GM12878 (cell line): ENCODE data around the gene PROSER3. TPM values are rescaled to one million over a fixed set of nuclear protein-coding genes. Genes with fewer than 3 reads are reported as not detected.

Source experiments
- ATAC-seq: fragments of 200-7000 bp; cut with Tn5 transposase; 3 replicates; pipeline ENCODE4 v1.9.1; 2020; ENCODE audit warnings: mild to moderate bottlenecking, moderate library complexity
- BruUV-seq: library from RNA; stranded (reverse); fragments of 400-500 nt; replicated peaks from 2 replicates; lab custom pipeline; 2021; lab: Mats Ljungman, UMichigan
- CTCF ChIA-PET: fragments of 300-600 bp; sonication (Branson Sonifier 250); formaldehyde crosslinking; extraction: SDS; loops from one replicate; lab custom pipeline; 2021; ENCODE audit warnings: inconsistent platforms; lab: Yijun Ruan, JAX
- POLR2A ChIA-PET: fragments of 350-600 bp; formaldehyde crosslinking; extraction: SDS; loops from one replicate; lab custom pipeline; 2021; ENCODE audit warnings: inconsistent platforms; lab: Charles Lee
- RAD21 ChIA-PET: fragments of 300-600 bp; sonication (Branson Sonifier 250); formaldehyde crosslinking; loops from one replicate; lab custom pipeline; 2023; ENCODE audit warnings: antibody characterized with exemption; ENCODE audit not compliant: unreplicated experiment; lab: Charles Lee
- SMC1A ChIA-PET: fragments of 300-600 bp; sonication (Branson Sonifier 250); formaldehyde crosslinking; loops from one replicate; lab custom pipeline; 2023; ENCODE audit not compliant: unreplicated experiment, uncharacterized antibody; lab: Charles Lee
- DNase-seq: peaks from one replicate; pipeline ENCODE4 v3.0.0-alpha.2; 2011; ENCODE audit warnings: low read depth, low spot score
- FAIRE-seq: peaks from 3 replicates; lab custom pipeline; 2011; peaks lifted over from hg19 to GRCh38; lab: Jason Lieb, UNC
- H2AFZ ChIP-seq: 2 replicates; pipeline ENCODE4 v1.6.0; 2011; ENCODE audit warnings: low read depth, low read length, control low read depth; ENCODE audit not compliant: control insufficient read depth
- H3K27ac ChIP-seq: 2 replicates; pipeline ENCODE4 v1.5.1; 2011; ENCODE audit warnings: control low read depth; ENCODE audit not compliant: control insufficient read depth, insufficient read depth
- H3K27me3 ChIP-seq, 2 experiments: replicated peaks in 1 of 2; 2 replicates each; pipeline versions ENCODE4 v1.6.0 to v1.6.1; 2011; ENCODE audit warnings: low read length in 1 of 2; ENCODE audit not compliant: control insufficient read depth in 2 of 2, insufficient read depth in 2 of 2
- H3K36me3 ChIP-seq, 2 experiments: 2 replicates each; pipeline ENCODE4 v1.5.1; 2011; ENCODE audit warnings: low read length in 1 of 2; ENCODE audit not compliant: control insufficient read depth in 2 of 2, insufficient read depth in 2 of 2
- H3K4me1 ChIP-seq: 2 replicates; pipeline ENCODE4 v1.6.1; 2011; ENCODE audit warnings: mild to moderate bottlenecking, low read length, moderate library complexity, mixed read lengths; ENCODE audit not compliant: control insufficient read depth, insufficient read depth
- H3K4me2 ChIP-seq: 2 replicates; pipeline ENCODE4 v1.6.0; 2011; ENCODE audit warnings: control low read depth; ENCODE audit not compliant: control insufficient read depth, insufficient read depth
- H3K4me3 ChIP-seq: fragments of 200-600 bp; sonication (generic); 2 replicates; pipeline ENCODE4 v1.5.1; 2016
- H3K79me2 ChIP-seq: 2 replicates; pipeline ENCODE4 v1.6.0; 2011; ENCODE audit warnings: low read length; ENCODE audit not compliant: control insufficient read depth, insufficient read depth
- H3K9ac ChIP-seq: 2 replicates; pipeline ENCODE4 v1.8.0; 2011; ENCODE audit warnings: low read length, control low read depth, mixed read lengths; ENCODE audit not compliant: control insufficient read depth, insufficient read depth
- H3K9me3 ChIP-seq: replicated peaks from 3 replicates; pipeline ENCODE4 v1.5.1; 2011; ENCODE audit warnings: mild to moderate bottlenecking, low read length; ENCODE audit not compliant: control insufficient read depth, insufficient read depth
- H4K20me1 ChIP-seq: 2 replicates; pipeline ENCODE4 v1.6.0; 2011; ENCODE audit not compliant: control insufficient read depth, insufficient read depth
- BACH1 ChIP-seq: fragments of 450-650 bp; IDR thresholded peaks from 2 replicates; pipeline ENCODE4 v1.6.1; 2017; ENCODE audit warnings: mild to moderate bottlenecking, borderline replicate concordance
- CHD1 ChIP-seq: IDR thresholded peaks from 2 replicates; pipeline ENCODE4 v1.6.1; 2012; ENCODE audit warnings: low read depth, low read length, improper control_type of control experiment
- E2F8 ChIP-seq: fragments of 450-650 bp; IDR thresholded peaks from 2 replicates; pipeline ENCODE4 v1.6.1; 2018; ENCODE audit warnings: mild to moderate bottlenecking, low read depth, moderate library complexity; ENCODE audit not compliant: partially characterized antibody
- EED ChIP-seq: sonication (generic); IDR thresholded peaks from 2 replicates; pipeline ENCODE4 v1.6.1; 2016; ENCODE audit warnings: antibody characterized with exemption, low read depth
- GATAD2B ChIP-seq: fragments of 450-650 bp; conservative IDR thresholded peaks from 2 replicates; pipeline ENCODE4 v1.6.1; 2017; ENCODE audit warnings: low read depth, mild to moderate bottlenecking, moderate library complexity
- MEF2B ChIP-seq: fragments of 450-650 bp; IDR thresholded peaks from 2 replicates; pipeline ENCODE4 v1.6.1; 2018; ENCODE audit warnings: mild to moderate bottlenecking, moderate library complexity; ENCODE audit not compliant: partially characterized antibody, poor library complexity, severe bottlenecking
- NKRF ChIP-seq: fragments of 450-650 bp; conservative IDR thresholded peaks from 2 replicates; pipeline ENCODE4 v1.6.1; 2017; ENCODE audit warnings: mild to moderate bottlenecking, moderate library complexity
- NR2C1 ChIP-seq: fragments of 450-650 bp; IDR thresholded peaks from 2 replicates; pipeline ENCODE4 v1.6.1; 2017; ENCODE audit warnings: antibody characterized with exemption, mild to moderate bottlenecking, moderate library complexity
- SMC3 ChIP-seq: IDR thresholded peaks from 2 replicates; pipeline ENCODE4 v1.6.1; 2011; ENCODE audit warnings: low read length, improper control_type of control experiment, borderline replicate concordance
- TARDBP ChIP-seq: IDR thresholded peaks from 2 replicates; pipeline ENCODE4 v1.6.1; 2016; ENCODE audit warnings: borderline replicate concordance
- TCF12 ChIP-seq: IDR thresholded peaks from 2 replicates; pipeline ENCODE4 v1.6.1; 2011; ENCODE audit warnings: low read depth, mild to moderate bottlenecking, low read length
- ZBTB4 ChIP-seq: fragments of 450-650 bp; formaldehyde crosslinking; IDR thresholded peaks from 2 replicates; pipeline ENCODE4 v1.4.0; 2022; ENCODE audit warnings: mild to moderate bottlenecking, moderate library complexity
- ZNF217 ChIP-seq: fragments of 450-650 bp; IDR thresholded peaks from 2 replicates; pipeline ENCODE4 v1.6.1; 2017; ENCODE audit warnings: antibody characterized with exemption, mild to moderate bottlenecking
- WGBS: methylation state at CpG from one replicate; pipeline ENCODE4 v1.1.6; 2016; ENCODE audit warnings: low lambda C conversion rate; ENCODE audit not compliant: insufficient replicate concordance, insufficient coverage; ENCODE audit errors: missing lambda C conversion rate; 5-methylcytosine and 5-hydroxymethylcytosine counted together
- in situ Hi-C: fragments of 300-500 bp; cut with MboI; formaldehyde crosslinking; loops from 9 replicates; pipeline ENCODE4 v1.14.3; 2018; ENCODE audit warnings: mixed read lengths
- intact Hi-C: fragments of 100-400 bp; cut with micrococcal nuclease; formaldehyde crosslinking; loops from one replicate; pipeline ENCODE4 v1.14.2; 2022; ENCODE audit not compliant: unreplicated experiment
- polyA plus RNA-seq, 11 experiments: library from polyadenylated mRNA; depleted of rRNA in 4 of 11; unstranded in 6 of 11; stranded (reverse) in 5 of 11; fragments of >200 nt; fragmentation: Nextera tagmentation in 4 of 11; fragmentation: Illumina TruSeq in 1 of 11; extraction: Ambion mirVana in 4 of 11; extraction: Trizol in 1 of 11; gene quantifications; 1 replicate in 1 of 11; 2 replicates in 10 of 11; pipeline versions ENCODE4 v1.2.1 to v1.2.3, GENCODE V29; 2011 to 2016; ENCODE audit warnings: inconsistent platforms in 2 of 11, missing spikeins in 2 of 11, low read depth in 1 of 11
- total RNA-seq, 4 experiments: library from RNA; depleted of rRNA in 3 of 4; stranded (reverse); fragments of >200 nt in 3 of 4; fragmentation: Illumina TruSeq in 1 of 4; extraction: Trizol in 1 of 4; gene quantifications; 2 replicates each; pipeline versions ENCODE4 v1.2.1 to v1.2.3, GENCODE V29; 2013 to 2021

PROSER3 gene
- total and polyA plus RNA-seq, 10 of the 15 experiments (the other 5 are each of a cell fraction or from before 2014, with no cell fraction given) = 0.85 to 25.1 (median 9.6) TPM

- in situ Hi-C loops = no loop called here
- peak overlapping the region; percentile 95 for H3K27ac ChIP-seq
- peak overlapping the region; percentile 43 for H3K4me3 ChIP-seq
- TF ChIP-seq EED (peak; percentile 73), MEF2B (peak; percentile 48), E2F8 (no peak), CHD1 (no peak), TCF12 (peak; percentile 38; the same call in 1 of the 2 replicates), GATAD2B (peak; percentile 49; the same call in 1 of the 2 replicates), ZNF217 (no peak; the same call in 1 of the 2 replicates), NR2C1 (peak; percentile 20; the same call in 1 of the 2 replicates), ZBTB4 (CRISPR knock-in tag) (no peak), NKRF (peak; percentile 51; the same call in 1 of the 2 replicates), BACH1 (no peak), SMC3 (no peak), TARDBP (no peak)
These were observed 46.9 kb upstream of the PROSER3 start for GRCh38 chr19:35710784-35711723.

More at GRCh38 chr19:35710784-35711723, 46.9 kb upstream of the PROSER3 start:
- Histone ChIP-seq H2AFZ (peak overlapping the region; percentile 34), H3K79me2 (peaks cover 39% of the 10 kb centered on the region), H3K9ac (peak overlapping the region; percentile 81), H3K36me3 (no peaks in the 10 kb centered on the region; a peak in 1 of 4 replicates), H3K4me1 (peaks cover 43% of the 10 kb centered on the region), H3K9me3 (no peaks in the 10 kb centered on the region), H3K4me2 (peak overlapping the region; percentile 96), H3K27me3 (no peaks in the 10 kb centered on the region), H4K20me1 (no peaks in the 10 kb centered on the region)
- intact Hi-C loops = loop anchor here (1.0 to 5.0 kb wide), 2 partner anchors 9 to 191 kb away; partner anchors contain the start of genes HCST and NFKBID
- RAD21 ChIA-PET = interaction anchor here (0.7 to 6.3 kb wide), 7 partner anchors 12 to 220 kb away, joined by 3 to 430 read pairs (median 4); partner anchors contain the start of genes LIN37 and ZBTB32
- 2% methylated on average over 13 of the region's 13 CpGs for WGBS
- CTCF ChIA-PET = interaction anchor here (0.7 to 7.3 kb wide), 3 partner anchors 9 to 30 kb away, joined by 3 to 271 read pairs (median 77); no protein-coding TSS in a partner anchor
- SMC1A ChIA-PET = interaction anchor here (0.6 to 6.3 kb wide), 3 partner anchors 13 to 219 kb away, joined by 3 to 375 read pairs (median 4); partner anchors contain the start of gene ZBTB32
- POLR2A ChIA-PET = interaction anchor here (0.8 to 12.1 kb wide), 9 partner anchors 12 to 429 kb away, joined by 3 to 516 read pairs (median 5); partner anchors contain the start of genes CAPNS1, IGFLR1, LIN37 and PSENEN
- ATAC-seq = peak; percentile 56
- DNase-seq = peak; percentile 94
- FAIRE-seq = peak; percentile 91
- no TSS peak for BruUV-seq
